Caco-2 (cell line): ENCODE measurements around the gene SPATA31A1. TPM values are rescaled to one million over a fixed set of nuclear protein-coding genes. Genes with fewer than 3 reads are reported as not detected.
"Not testable (repeated sequence)": the region's sequence is repeated elsewhere in the genome, so short reads cannot be mapped to it uniquely, and the experiment has no call there.

Source experiments
- Bru-seq: library from RNA; stranded (reverse); fragments of 400-500 nt; gene quantifications from one replicate; lab custom pipeline; 2021; lab: Mats Ljungman, UMichigan
- BruChase-seq, 2 experiments: library from RNA; stranded (reverse); fragments of 400-500 nt; gene quantifications; one replicate each; lab custom pipeline; 2021; lab: Mats Ljungman, UMichigan
- BruUV-seq: library from RNA; stranded (reverse); fragments of 400-500 nt; replicated peaks from 2 replicates; lab custom pipeline; 2021; lab: Mats Ljungman, UMichigan
- CTCF ChIA-PET: fragments of 300-600 bp; sonication (Branson Sonifier 250); formaldehyde crosslinking; loops from one replicate; lab custom pipeline; 2022; ENCODE audit warnings: antibody characterized with exemption; lab: Charles Lee
- POLR2A ChIA-PET: fragments of 300-600 bp; sonication (Branson Sonifier 250); formaldehyde crosslinking; loops from one replicate; lab custom pipeline; 2022; ENCODE audit warnings: antibody characterized with exemption; lab: Charles Lee
- DNase-seq, 2 experiments: peaks; one replicate each; pipeline versions ENCODE4 v3.0.0 to v3.0.0-alpha.2; 2020 to 2022
- H3K27me3 ChIP-seq: replicated peaks from 2 replicates; pipeline ENCODE4 v1.6.0; 2011; ENCODE audit warnings: low read length; ENCODE audit not compliant: control insufficient read depth, insufficient read depth
- H3K36me3 ChIP-seq: 2 replicates; pipeline ENCODE4 v1.5.1; 2011; ENCODE audit warnings: low read length; ENCODE audit not compliant: control insufficient read depth, insufficient read depth
- H3K4me1 ChIP-seq: fragments of 250-450 bp; sonication (Bioruptor Pico); 2 replicates; pipeline ENCODE4 v1.5.1; 2020; ENCODE audit warnings: mild to moderate bottlenecking
- H3K4me3 ChIP-seq: 2 replicates; pipeline ENCODE4 v1.5.1; 2011; ENCODE audit warnings: low read depth, mild to moderate bottlenecking, control low read depth, low read length
- H3K9me3 ChIP-seq: fragments of 250-450 bp; sonication (Bioruptor Pico); 2 replicates; pipeline ENCODE4 v1.5.1; 2020; ENCODE audit warnings: mild to moderate bottlenecking, moderate library complexity
- H3K27ac Mint-ChIP-seq: one replicate; pipeline ENCODE4 v1.8.0; 2022; ENCODE audit warnings: mixed read lengths; ENCODE audit not compliant: unreplicated experiment
- H3K27me3 Mint-ChIP-seq: one replicate; pipeline ENCODE4 v1.8.0; 2022; ENCODE audit warnings: mixed read lengths; ENCODE audit not compliant: insufficient read depth, unreplicated experiment
- H3K36me3 Mint-ChIP-seq: one replicate; pipeline ENCODE4 v1.8.0; 2022; ENCODE audit warnings: mild to moderate bottlenecking, mixed read lengths; ENCODE audit not compliant: insufficient read depth, unreplicated experiment
- H3K4me1 Mint-ChIP-seq: one replicate; pipeline ENCODE4 v1.8.0; 2022; ENCODE audit warnings: low read depth, mixed read lengths; ENCODE audit not compliant: unreplicated experiment
- H3K4me3 Mint-ChIP-seq: one replicate; pipeline ENCODE4 v1.8.0; 2022; ENCODE audit warnings: mild to moderate bottlenecking, moderate library complexity, mixed read lengths; ENCODE audit not compliant: unreplicated experiment
- H3K9me3 Mint-ChIP-seq: one replicate; pipeline ENCODE4 v1.8.0; 2022; ENCODE audit warnings: mixed read lengths; ENCODE audit not compliant: unreplicated experiment
- intact Hi-C: fragments of 100-400 bp; cut with micrococcal nuclease; formaldehyde crosslinking; loops from one replicate; pipeline ENCODE4 v1.10.0; 2022; ENCODE audit not compliant: unreplicated experiment
- long read RNA-seq: library from polyadenylated mRNA; stranded (forward); transcript quantifications from one replicate; pipeline ENCODE4 v2.0.0, GENCODE V29; 2022
- total RNA-seq: library from RNA; stranded (reverse); gene quantifications from 2 replicates; pipeline ENCODE4 v1.2.3, GENCODE V29; 2022

The SPATA31A1 gene
- total RNA-seq = not detected in 2 replicates
- not detected for Bru-seq, nascent RNA
- not detected for BruChase-seq, experiment 1, labeled RNA remaining after a 2-hour chase
- not detected for BruChase-seq, experiment 2, labeled RNA remaining after a 6-hour chase
- long read RNA-seq = 0 reads

GRCh38 chr9:39355369-39355768, at the start of gene SPATA31A1:
TSS of gene SPATA31A1 (plus strand) at chr9:39355669. CDS start at chr9:39355731, 62 bp downstream.
- CTCF ChIA-PET, H3K4me3 ChIP-seq, H3K27me3 ChIP-seq, H3K4me1 ChIP-seq, H3K27ac Mint-ChIP-seq, POLR2A ChIA-PET, H3K4me3 Mint-ChIP-seq, H3K9me3 ChIP-seq, DNase-seq, intact Hi-C loops, H3K4me1 Mint-ChIP-seq, H3K9me3 Mint-ChIP-seq, H3K36me3 ChIP-seq, H3K27me3 Mint-ChIP-seq, BruUV-seq, H3K36me3 Mint-ChIP-seq: not testable (repeated sequence)

- POLR2A ChIA-PET, H3K4me1 ChIP-seq, H3K4me1 Mint-ChIP-seq, H3K9me3 Mint-ChIP-seq, H3K27ac Mint-ChIP-seq, H3K4me3 ChIP-seq, H3K9me3 ChIP-seq, BruUV-seq, H3K36me3 Mint-ChIP-seq, CTCF ChIA-PET, intact Hi-C loops, H3K27me3 Mint-ChIP-seq, H3K36me3 ChIP-seq, H3K27me3 ChIP-seq, DNase-seq, H3K4me3 Mint-ChIP-seq: not testable (repeated sequence)
Observed at GRCh38 chr9:39407261-39408204, 52.1 kb downstream of the SPATA31A1 start.

DNA sequence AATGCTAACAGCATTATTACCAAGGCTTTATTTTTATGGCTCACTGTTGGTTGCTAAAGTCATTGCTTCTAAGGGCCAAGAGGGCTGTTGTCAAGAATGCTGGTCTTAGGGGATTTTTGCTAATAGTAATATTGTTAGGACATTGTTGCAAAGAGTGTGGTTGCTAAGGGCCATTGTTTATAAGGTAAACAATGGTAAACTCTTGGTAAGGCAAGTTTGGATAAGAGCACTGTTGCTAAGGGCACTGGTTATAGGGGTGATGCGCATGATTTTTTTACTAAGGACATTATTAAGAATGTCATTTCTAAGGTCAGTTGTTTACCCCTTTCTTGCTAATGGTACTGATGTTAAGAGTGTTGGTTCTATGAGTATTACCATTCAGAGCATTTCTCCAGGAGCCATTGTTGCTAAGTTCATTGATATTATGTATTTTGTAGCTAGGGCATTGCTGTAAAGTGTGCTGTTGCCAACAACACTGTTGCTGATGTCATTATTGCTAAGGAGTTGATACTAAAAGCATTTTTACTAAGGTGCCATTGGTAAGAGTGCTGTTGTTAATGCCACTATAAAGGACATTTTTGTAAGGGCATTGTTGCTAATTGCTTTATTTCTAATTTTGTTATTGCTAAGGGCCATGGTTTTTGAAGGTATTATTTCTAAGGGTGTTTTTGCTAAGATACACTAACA, 55.9 kb downstream of the SPATA31A1 start:
- H3K36me3 ChIP-seq, CTCF ChIA-PET, H3K9me3 ChIP-seq, H3K4me1 Mint-ChIP-seq, H3K4me3 ChIP-seq, H3K4me1 ChIP-seq, H3K27me3 Mint-ChIP-seq, H3K27me3 ChIP-seq, H3K9me3 Mint-ChIP-seq, H3K27ac Mint-ChIP-seq, BruUV-seq, H3K36me3 Mint-ChIP-seq, POLR2A ChIA-PET, H3K4me3 Mint-ChIP-seq, DNase-seq, intact Hi-C loops: not testable (repeated sequence)

Other genes starting within 250 kb of the SPATA31A1 start
- gene CNTNAP3, start 67.5 kb upstream of the SPATA31A1 start, total RNA-seq = not detected in 2 replicates